ENCODE data around the gene TMEM62. TPM values are rescaled to one million over a fixed set of nuclear protein-coding genes. Genes with fewer than 3 reads are reported as not detected.

The TMEM62 gene
- polyA plus RNA-seq, 1 donor (not counting 4 experiments of a cell fraction or from before 2014, with no cell fraction given), result 5.5 TPM

GRCh38 chr15:43212299-43212698, 78.9 kb downstream of the TMEM62 start:
- no peaks in the 10 kb centered on the region for H3K4me1 ChIP-seq (ENCODE audit: control insufficient read depth, extremely low read depth, insufficient read depth, low read length)
- dilution Hi-C loops (cut with MboI; ENCODE audit: extremely low pct_ligation_motif_present, low sequenced_read_pairs), result no loop called here
- no peak overlapping the region for H2AFZ ChIP-seq (ENCODE audit: control insufficient read depth, low read length)
- H4K20me1 ChIP-seq (ENCODE audit: control insufficient read depth, extremely low read depth, insufficient read depth, low read length), result no peaks in the 10 kb centered on the region
- H3K9me1 ChIP-seq (ENCODE audit: control insufficient read depth, extremely low read depth, insufficient read depth, low read length), result no peaks in the 10 kb centered on the region
- no peaks in the 10 kb centered on the region for H3K9me3 ChIP-seq (ENCODE audit: control insufficient read depth, low read depth, low read length)
- no peak overlapping the region for H3K4me2 ChIP-seq (ENCODE audit: control insufficient read depth, extremely low read depth, insufficient read depth, low read depth, low read length)
- DNase-seq (ENCODE audit: low read depth, low spot score), result no peak
- peaks cover 13% of the 10 kb centered on the region for H3K27me3 ChIP-seq (ENCODE audit: control insufficient read depth, extremely low read depth, insufficient read depth, low read length)
- no peaks in the 10 kb centered on the region for H3K79me2 ChIP-seq (ENCODE audit: control insufficient read depth, insufficient read depth, low read length)
- H3K36me3 ChIP-seq (ENCODE audit: control insufficient read depth in 2 of 2, extremely low read depth in 1 of 2, insufficient read depth in 2 of 2, low read length in 2 of 2), result no peaks in the 10 kb centered on the region
- no peak overlapping the region for H3K4me3 ChIP-seq (ENCODE audit: control insufficient read depth in 2 of 3, extremely low read depth in 1 of 3, insufficient read depth in 2 of 3, low read depth in 1 of 3, low read length in 3 of 3)
- FAIRE-seq, result no peak
- H3K27ac ChIP-seq (ENCODE audit: control insufficient read depth, insufficient read depth, low read length), result no peak overlapping the region
- H3K9ac ChIP-seq (ENCODE audit: control insufficient read depth, extremely low read depth, insufficient read depth, low read length), result no peak overlapping the region
- TF ChIP-seq CTCF (optimal IDR thresholded peaks at IDR 0.05 in 1 of 3, IDR thresholded peaks at IDR 0.05 in 1 of 3, conservative IDR thresholded peaks at IDR 0.05 in 1 of 3; ENCODE audit: extremely low read depth in 1 of 3, insufficient read depth in 2 of 3, low read length in 3 of 3) (no peak), EZH2 (IDR thresholded peaks at IDR 0.05; ENCODE audit: low read length) (no peak)

- no peak for DNase-seq (ENCODE audit: low read depth, low spot score)
- H3K4me3 ChIP-seq (ENCODE audit: control insufficient read depth in 2 of 3, extremely low read depth in 1 of 3, insufficient read depth in 2 of 3, low read depth in 1 of 3, low read length in 3 of 3), result no peak overlapping the region
- no peak overlapping the region for H3K4me2 ChIP-seq (ENCODE audit: control insufficient read depth, extremely low read depth, insufficient read depth, low read depth, low read length)
- H2AFZ ChIP-seq (ENCODE audit: control insufficient read depth, low read length), result no peak overlapping the region
- TF ChIP-seq EZH2 (IDR thresholded peaks at IDR 0.05; ENCODE audit: low read length) (no peak), CTCF (optimal IDR thresholded peaks at IDR 0.05 in 1 of 3, IDR thresholded peaks at IDR 0.05 in 1 of 3, conservative IDR thresholded peaks at IDR 0.05 in 1 of 3; ENCODE audit: extremely low read depth in 1 of 3, insufficient read depth in 2 of 3, low read length in 3 of 3) (no peak)
- FAIRE-seq, result no peak
- no peaks in the 10 kb centered on the region for H3K4me1 ChIP-seq (ENCODE audit: control insufficient read depth, extremely low read depth, insufficient read depth, low read length)
- no peak overlapping the region for H3K9ac ChIP-seq (ENCODE audit: control insufficient read depth, extremely low read depth, insufficient read depth, low read length)
- H4K20me1 ChIP-seq (ENCODE audit: control insufficient read depth, extremely low read depth, insufficient read depth, low read length), result no peaks in the 10 kb centered on the region
- no peaks in the 10 kb centered on the region for H3K9me3 ChIP-seq (ENCODE audit: control insufficient read depth, low read depth, low read length)
- no peak overlapping the region for H3K27ac ChIP-seq (ENCODE audit: control insufficient read depth, insufficient read depth, low read length)
- no peaks in the 10 kb centered on the region for H3K36me3 ChIP-seq (ENCODE audit: control insufficient read depth in 2 of 2, extremely low read depth in 1 of 2, insufficient read depth in 2 of 2, low read length in 2 of 2)
- dilution Hi-C loops (cut with MboI; ENCODE audit: extremely low pct_ligation_motif_present, low sequenced_read_pairs), result no loop called here
- no peaks in the 10 kb centered on the region for H3K9me1 ChIP-seq (ENCODE audit: control insufficient read depth, extremely low read depth, insufficient read depth, low read length)
- no peaks in the 10 kb centered on the region for H3K79me2 ChIP-seq (ENCODE audit: control insufficient read depth, insufficient read depth, low read length)
- peaks cover 12% of the 10 kb centered on the region for H3K27me3 ChIP-seq (ENCODE audit: control insufficient read depth, extremely low read depth, insufficient read depth, low read length)
These were observed 79.6 kb downstream of the TMEM62 start for GRCh38 chr15:43212951-43213350.
